ENCODE results near the gene SPEF2.
A peak's percentile ranks its signal among the peaks of the same experiment; 100 is the strongest.

SPEF2 gene

DNA sequence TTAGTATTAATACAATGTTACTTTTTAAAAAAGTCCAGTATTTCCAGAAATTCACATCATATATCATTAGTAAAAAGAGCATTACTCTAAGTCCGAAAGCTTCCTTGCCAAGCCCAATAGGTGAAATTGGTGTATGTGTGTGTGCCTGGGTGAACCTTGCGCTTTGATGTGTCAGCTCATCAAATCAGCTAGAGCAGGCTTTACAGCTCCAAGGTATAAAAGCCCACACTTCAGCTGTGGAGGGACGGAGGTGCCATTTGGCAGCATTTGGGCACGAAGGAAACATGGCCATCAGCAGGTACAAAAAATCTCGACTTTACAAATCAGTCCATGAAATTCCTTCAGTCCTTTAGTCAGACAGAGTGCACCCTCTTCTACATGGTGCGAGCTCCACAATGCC, 162.6 kb downstream of the SPEF2 start:
- DNase-seq (ENCODE audit: low read depth), result peak; percentile 20

DNA sequence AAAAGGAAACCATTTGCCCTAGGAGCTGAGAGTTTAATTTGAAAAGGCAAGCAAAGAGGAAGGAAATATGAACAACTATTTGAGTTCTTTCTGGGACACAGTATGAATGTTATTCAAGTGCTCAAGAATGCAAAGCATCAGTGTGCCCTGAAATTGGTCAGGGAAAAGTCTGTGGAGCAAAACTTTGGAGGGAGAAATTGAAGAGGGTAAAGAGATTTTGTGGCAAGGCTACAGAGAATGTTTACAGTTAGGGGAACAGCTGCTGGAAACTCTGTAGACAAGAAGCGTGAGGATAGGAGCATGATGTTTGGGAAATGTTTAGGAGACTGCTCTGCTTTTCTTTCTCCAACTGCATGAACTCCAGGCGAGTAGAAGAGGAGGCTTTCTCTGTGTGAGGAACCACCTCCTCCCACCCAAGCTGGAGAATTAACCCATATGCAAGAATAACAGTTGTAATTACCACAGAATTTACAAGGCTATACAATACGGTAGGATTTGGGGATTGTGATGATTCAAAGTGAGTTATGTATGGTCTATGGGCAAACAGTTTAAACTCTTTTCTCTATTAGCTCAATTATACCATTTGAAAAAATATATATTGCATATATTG, 163.6 kb downstream of the SPEF2 start:
- DNase-seq (ENCODE audit: low read depth), result no peak

DNA sequence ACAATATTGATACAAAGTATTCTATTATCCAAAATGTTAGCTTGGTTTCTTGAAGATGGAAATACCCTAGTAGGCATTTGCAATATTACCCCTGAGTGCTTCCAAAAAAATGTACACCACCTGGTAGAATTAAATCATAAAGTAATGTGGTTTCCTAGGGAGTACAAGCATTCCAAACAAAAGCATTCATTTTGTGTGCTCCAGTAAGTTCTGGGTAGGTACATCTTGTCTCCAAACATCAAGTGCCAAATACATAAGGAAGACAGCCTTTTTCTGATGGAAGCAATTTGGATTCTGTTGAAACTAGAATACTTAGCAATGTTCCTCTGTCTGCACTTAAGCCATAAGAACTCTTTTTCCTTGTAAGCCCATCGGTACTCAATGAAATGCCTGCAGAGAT, 165.9 kb downstream of the SPEF2 start:
- no peak for DNase-seq (ENCODE audit: low read depth)

DNA sequence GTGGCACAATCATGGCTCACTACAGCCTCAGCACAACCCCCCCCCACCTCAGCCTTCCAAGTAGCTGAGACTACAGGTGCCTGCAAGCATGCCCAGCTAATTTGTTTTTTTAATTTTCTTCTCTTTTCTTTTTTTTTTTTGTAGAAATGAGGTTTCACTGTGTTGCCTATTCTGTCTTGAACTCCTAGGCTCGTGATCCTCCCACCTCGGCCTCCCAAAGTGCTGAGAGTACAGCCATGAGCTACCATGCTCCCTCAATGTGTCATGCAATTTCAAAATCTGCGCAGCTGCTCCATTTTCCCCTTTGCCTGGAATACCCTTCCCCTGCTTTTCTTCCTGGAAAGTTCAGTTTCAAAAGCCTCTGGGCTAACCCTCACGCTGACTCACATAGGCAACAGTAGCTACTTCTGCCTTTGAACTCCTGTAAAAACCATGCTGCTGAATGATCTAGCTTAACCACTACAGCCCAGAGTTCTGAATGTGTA, 168.0 kb downstream of the SPEF2 start:
- DNase-seq (ENCODE audit: low read depth), result no peak

DNA sequence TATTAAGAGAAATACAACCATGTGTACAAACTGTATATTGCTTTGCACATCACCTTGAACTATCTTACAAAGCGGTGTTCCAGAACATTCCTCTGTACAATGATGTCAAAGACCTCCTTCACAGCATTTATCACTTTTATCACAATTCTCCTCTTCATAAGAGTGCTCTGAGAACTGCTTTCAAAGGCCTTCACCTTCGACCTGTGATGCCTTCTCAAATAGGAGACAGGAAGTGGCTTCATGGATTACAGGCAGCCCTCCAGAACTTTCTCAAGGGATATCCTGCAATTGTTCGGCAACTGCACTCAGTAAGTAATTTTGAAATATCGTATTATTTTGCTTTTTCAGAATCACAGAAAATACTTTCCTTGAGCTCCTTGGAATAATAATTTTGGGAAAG, 171.1 kb downstream of the SPEF2 start:
- no peak for DNase-seq (ENCODE audit: low read depth)

DNA sequence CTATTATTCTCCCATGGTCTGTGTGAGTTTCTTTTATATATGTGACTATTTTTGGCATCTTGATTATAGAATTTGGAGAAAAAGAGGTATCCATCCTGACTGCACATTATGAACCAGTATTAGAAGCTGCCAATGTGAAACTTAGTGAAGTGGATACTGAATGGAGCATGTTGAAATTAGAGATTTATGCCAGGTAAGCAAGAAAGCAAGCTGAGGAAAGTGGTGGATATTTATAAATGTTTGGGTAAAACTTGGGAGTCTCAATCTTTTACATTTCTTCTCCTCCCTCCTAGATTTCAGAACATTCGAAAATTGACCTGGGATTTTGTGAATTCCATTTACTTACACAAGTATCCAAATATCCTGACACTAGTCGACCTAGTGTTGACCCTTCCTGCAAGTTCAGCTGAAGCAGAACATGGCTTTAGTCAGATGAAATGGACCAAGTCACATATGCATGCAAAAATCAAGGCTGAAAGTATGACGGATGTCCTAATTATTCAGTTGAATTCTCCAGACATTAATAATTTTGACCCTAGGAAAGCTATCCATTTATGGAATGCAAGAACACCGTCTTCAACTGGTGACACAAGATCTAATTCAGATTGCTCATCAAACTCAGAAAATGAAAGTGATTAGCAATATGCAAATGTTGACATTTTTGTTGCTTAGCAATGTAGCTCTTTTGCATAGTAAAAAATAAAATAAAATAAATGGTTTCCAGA, 172.2 kb downstream of the SPEF2 start:
- no peak for DNase-seq (ENCODE audit: low read depth)

DNA sequence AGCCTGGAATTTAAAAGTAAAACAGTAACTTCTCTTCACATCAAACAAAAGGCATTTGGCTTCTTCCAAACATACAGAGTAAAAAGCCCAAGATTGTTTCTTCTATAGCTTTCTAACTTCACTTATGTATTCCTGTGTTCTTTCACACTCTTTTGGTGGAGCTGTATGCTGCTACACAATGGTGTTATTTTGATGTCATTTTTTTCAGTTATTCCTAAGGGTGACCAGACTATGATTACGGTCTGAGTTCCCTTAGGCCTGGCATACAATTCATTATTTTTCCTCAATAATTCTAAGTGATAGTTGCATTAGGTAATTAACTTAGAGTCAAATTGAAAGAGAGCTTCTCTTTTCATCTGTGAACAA, 172.8 kb downstream of the SPEF2 start:
- DNase-seq (ENCODE audit: low read depth), result no peak

DNA sequence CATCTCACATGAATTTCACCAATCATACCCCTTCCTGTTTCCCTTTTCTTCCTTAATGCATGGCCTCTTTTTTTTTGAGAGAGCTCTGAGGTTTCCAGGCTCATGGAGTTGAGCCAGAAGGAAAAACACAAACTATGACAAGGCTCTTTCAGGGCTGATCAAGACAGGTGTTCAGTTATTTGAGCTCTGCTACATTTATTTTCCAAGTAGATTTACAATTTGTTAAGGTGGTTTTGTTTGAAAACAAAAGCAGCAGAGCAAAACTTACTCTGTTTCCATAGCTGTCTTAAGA, 176.6 kb downstream of the SPEF2 start:
- DNase-seq (ENCODE audit: low read depth), result no peak

DNA sequence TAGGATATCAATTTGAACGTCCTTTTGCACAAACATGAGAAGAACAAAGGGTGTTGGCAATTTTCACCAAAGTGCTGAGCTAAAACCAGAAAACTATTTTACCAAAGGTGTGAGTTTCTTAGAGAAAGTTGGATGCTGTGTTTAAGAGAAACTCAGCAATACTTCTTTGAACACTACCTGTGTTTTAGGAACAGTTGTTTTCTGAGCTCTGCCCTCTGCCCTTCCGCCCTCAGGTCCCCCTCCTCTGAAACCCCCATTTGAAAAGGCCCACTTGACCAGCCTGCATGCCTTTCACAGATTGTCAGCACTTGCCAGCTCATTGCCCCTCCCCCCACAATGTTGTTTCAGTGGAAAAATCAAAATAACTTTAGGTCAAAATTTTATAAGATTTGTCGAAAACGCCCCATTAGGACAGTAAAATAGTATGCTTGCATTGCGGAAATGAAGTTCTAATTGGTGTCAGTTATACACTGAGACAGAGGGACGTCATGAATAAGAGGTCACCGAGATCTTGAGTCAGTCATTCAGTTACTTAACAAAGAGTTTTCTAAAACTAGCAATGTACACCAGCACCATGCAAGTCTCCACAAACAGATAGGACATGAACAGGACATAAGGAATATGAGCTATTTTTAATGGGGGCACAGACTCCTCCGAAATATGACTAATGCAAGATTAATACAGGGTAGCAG, 177.2 kb downstream of the SPEF2 start:
- no peak for DNase-seq (ENCODE audit: low read depth)

DNA sequence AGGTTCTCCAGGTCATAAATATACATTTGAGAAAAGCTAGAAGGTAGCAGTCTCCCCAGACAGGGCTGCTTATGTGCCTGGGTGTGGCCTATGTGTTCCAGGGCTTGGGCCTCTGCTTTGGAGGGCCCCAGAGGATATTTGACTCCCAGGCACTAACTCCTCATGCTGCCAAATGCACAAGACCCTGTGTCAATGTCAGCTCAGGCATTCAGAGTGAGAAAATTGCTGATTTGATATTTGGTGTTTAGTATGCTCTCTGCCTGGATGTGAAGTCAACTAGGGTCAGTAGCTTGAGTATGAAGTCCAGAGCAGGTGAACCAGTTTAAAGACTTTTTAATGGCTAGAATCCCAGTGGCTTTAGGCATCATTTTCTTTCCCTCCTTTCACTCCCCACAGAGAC, 181.5 kb downstream of the SPEF2 start:
- no peak for DNase-seq (ENCODE audit: low read depth)

DNA sequence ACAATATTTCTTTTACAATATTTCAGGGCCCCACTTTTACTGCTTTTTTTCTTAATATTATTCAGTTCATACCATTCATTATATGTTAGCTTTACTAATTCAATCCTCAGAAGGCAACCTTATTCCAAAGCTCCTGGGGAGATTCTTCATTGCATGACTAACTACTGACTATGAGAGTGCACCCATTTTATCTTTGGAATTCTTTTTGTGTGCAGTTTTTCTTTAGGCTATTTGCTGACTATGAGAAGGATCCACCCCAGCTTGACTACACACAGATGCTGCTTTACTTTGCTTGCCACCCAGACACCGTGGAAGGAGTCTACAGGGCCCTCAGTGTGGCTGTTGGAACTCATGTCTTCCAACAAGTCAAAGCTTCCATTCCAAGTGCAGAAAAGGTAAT, 182.1 kb downstream of the SPEF2 start:
- no peak for DNase-seq (ENCODE audit: low read depth)

DNA sequence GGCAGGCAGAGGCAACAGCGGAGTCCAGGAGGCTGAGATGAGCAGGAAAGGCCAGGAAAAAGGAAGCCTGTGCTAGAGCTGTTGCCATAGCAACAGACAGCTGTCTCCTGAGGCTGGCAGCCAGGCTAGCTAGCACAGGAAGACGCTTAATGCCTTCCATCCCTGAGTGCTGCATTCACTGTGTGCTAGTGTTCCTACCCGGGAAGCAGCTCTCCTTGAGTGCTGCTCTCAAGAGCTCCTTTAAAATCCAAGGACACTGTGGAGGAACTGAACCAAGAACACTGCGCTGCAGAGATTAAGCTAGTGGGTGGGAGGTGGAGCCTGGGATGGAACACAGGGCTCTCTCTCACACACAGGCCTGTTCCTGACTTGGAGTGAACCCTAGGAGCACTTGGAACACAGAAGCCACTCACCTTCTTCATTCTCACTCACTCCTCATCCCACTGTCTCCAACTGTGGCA, 185.6 kb downstream of the SPEF2 start:
- no peak for DNase-seq (ENCODE audit: low read depth)

DNA sequence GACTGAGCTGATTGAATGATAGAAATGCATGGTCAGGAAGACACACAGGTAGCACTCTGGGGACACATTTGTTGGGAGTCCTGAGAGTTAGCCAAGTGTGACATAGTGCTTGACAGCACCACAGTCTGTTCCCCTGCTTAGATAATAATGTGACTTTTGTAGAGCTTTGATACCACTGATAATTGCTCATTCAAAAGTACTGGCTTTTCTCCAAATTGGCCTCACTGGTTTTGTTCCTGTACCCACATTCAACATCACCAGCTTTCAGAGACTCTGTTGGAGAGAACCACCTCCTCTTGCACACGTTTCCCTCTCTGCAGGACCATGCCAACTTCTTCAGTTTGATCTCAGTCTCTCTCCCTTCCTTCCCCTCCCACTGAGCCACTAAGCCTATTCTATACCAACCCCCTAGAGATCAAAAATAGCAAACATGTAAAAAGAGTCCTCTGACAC, 186.6 kb downstream of the SPEF2 start:
- no peak for DNase-seq (ENCODE audit: low read depth)

DNA sequence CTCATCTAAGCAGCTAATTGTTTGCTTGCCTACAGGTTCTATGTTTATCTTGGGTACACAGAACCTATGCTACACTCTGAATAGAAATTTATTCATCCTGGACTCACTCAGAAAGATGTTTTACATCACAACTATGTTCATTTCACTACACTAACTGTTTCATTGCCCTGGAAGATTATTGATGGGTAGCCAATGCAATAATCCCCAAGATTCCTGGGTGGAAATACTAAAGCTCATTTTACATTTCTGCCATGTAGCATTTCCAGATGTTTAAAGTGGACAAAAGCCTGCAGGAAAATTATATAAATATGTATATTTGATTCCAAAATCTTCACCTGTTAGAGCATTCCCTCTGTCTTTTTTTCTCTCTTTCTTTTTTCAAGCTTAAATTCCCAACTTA, 187.2 kb downstream of the SPEF2 start:
- DNase-seq (ENCODE audit: low read depth), result no peak

DNA sequence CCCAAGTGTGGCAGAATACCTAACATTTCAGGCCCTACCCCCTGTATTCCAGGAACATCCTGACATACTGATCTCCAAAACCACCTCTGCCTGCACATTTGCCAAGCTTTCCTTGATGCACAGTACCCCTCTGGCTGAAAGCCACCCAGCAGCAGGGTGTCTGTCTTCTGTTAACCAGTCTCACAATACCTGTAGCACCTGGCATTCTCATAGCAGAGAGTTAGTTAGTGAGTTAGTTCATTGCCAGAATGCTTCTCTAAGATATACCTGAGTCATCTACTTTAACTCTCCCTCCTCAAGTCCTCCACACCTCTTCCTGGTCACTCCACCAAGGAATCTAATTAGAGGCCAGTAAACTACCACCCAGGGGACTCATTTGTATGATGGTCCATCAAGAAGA, 192.9 kb downstream of the SPEF2 start:
- DNase-seq (ENCODE audit: low read depth), result no peak

DNA sequence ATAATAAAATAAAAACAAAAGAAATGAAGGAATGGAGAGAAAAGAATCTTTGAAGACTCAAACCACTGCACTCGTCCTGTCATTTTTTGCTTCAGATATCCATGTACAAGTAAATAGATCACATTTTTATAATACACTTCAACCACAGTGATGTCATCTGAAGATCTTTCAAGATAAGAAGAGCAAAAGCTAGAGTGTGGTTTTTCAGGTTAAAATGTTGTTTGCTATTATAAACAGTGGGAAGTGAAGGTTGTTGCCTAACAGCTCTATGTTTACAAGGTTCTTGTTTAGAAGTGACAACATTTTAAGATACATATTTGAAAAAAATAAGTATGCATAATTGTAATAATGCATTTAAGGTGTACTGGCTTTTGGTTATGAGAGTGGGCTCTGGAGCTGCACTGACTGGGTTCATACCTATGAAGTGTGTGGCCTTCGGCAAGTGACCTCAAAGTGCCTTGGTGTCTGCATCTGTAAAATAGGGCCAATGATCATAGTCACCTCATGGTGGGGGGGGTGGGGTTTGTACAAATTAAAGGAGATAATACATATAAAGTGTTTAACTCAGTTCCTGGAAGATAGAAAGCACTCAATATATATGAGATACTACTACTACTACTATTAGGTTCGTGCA, 193.6 kb downstream of the SPEF2 start:
- peak; percentile 23 for DNase-seq (ENCODE audit: low read depth)

DNA sequence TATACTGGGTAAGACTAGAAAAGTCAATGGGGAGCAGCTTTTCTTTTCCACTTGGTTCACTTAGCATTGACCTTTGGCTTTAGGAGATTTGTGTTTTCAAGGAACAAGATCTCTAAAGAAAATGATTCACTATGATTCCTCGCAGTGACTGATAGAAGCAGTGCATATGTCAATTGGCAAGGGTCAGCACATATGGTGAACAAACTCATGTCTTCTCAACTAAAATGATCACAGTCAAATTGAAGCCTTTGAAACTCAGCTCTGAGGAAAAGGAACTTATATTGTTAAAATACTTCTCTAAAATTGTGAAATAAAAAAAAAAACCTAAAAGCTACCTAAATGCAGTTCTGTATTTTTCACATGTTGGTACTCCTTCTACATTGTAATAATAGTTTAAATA, 195.9 kb downstream of the SPEF2 start:
- DNase-seq (ENCODE audit: low read depth), result no peak

DNA sequence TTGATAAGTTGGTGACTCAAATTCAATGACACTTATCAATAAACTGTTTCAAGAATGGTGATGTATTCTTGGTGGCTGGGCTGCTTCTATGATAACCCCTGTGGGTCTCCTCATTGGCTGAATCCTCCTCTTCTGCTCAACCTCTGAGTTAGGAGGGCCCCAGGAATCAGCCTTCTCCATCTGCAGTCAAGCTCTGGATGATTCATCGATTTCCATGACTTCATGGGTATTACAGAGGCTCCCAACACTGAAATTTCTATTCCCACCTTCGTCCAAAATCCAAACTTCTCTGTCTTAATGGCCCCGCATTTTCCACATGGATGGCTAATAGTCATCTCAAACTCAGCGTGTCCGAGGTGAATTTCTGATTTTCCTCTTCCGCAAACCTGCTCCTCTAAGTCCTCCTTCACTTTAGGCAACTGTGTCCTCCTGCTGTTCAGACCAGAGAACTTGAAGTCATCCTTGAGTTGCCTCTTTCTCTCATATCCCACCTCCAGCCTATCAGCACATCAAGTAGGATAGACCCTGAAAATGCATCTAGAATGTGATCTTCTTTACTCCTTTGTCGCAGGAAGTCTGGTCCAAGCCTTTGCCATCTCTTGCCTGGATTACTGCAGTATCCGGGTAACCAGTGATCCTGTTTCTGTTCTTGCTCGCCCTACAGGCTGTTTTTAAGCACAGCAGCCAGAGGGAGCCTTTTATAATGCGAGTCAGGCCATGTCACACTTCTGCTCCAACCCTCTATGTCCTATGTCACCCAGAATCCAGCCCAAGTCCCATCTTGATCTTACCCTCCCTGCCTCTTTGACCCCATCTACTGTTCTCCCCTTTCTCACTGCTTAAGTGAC, 197.7 kb downstream of the SPEF2 start:
- no peak for DNase-seq (ENCODE audit: low read depth)

DNA sequence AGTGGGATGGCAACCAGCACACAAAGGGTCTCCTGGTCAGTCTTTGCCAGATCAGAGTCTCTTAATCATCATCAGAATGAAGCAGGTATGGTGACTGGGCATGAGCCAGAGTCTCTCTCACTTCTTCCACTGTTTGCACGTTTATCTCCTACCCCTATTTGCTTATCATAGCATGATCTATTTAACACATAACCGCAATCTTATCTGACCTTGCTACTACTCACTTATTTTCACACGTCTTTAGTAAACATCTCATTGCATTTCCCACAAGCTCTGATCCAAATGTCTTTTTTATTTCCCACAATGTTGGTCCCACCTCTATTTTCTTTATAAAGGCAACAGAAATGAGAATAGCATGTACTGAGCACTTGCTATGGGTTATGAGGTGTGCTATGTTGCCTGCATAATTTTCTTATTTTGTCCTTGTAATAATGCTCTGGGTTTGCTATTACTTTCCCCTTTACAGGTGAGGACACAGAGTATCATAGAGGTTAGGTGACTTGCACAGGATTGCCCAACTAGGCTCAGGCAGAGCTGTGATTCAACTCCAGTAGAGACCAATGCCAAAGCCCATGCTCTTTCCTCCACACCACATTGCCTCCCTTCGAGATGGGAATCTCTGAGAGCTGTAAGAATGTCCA, 199.3 kb downstream of the SPEF2 start:
- peak; percentile 38 for DNase-seq (ENCODE audit: low read depth)

DNA sequence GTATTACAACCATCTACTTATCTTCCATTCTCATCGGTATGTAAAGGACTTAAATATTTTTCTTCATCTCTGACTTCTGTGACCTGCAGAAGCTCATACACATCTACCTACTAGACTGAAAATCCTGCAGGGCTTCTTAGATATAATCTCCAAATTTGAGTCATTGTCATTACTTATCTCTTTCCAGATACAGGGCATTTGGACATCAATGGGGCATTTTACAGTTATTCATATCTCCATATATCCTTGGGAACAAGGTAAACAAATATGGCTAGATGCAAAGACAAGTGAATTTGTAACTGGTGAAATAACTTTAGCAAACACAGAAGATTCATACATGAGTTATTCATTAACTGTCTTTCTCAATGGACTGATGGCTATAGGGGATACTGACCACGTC, 201.4 kb downstream of the SPEF2 start:
- no peak for DNase-seq (ENCODE audit: low read depth)

DNA sequence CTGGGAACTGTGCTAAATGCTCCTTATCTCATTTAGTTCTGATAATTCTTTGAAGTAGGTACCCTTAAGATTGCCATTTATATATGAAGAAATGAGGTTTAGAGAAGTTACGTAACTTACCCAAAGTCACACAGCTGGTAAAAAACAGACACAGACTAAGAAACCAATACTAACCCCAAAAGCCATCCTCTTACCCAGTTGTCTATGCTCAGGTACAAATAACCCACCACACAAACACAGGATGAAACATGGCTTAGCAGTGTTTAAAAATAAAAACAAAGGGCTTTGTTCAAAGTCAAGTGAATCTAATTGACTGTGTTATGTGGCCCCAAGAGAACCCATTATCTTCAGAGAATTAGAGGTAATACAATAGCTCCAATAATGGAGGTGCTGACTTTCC, 202.0 kb downstream of the SPEF2 start:
- DNase-seq (ENCODE audit: low read depth), result no peak

DNA sequence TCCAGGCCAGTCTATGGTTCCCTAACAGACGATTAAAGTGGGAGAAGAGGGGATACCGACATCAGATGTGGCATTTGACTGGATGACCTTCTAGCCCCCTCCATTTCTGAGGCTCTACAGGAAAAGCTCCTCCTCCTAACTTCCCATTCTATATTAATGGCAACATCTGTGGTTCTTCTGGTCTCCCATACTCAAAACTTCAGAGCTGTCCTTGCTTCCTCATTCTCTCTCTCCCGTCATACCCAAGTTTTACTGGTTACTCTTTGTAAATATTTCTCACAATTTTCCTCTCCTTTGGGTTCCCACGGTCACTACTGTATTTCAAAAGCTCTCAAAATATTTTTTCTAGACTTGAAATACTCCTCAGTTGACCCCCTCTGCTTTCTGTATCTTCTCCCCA, 203.1 kb downstream of the SPEF2 start:
- DNase-seq (ENCODE audit: low read depth), result no peak
